ENCODE results near the gene SASH1.
A peak's percentile ranks its signal among the peaks of the same experiment; 100 is the strongest.

SASH1 gene

GRCh38 chr6:148457137-148457842, 114.7 kb downstream of the SASH1 start:
- DNase-seq (ENCODE audit: low read depth in 2 of 2), result no peak

GRCh38 chr6:148457843-148458159, 115.2 kb downstream of the SASH1 start:
- no peak for DNase-seq (ENCODE audit: low read depth in 2 of 2)

- DNase-seq (ENCODE audit: low read depth in 2 of 2), result no peak
Observed at GRCh38 chr6:148459238-148459637, 116.6 kb downstream of the SASH1 start.

GRCh38 chr6:148460876-148461646, 118.4 kb downstream of the SASH1 start:
- no peak for DNase-seq (ENCODE audit: low read depth in 2 of 2)

- no peak for DNase-seq (ENCODE audit: low read depth in 2 of 2)
Observed at GRCh38 chr6:148461986-148462577, 119.4 kb downstream of the SASH1 start.

GRCh38 chr6:148463671-148464070, 121.0 kb downstream of the SASH1 start:
- DNase-seq (ENCODE audit: low read depth in 2 of 2), result no peak

GRCh38 chr6:148464319-148465010, 121.8 kb downstream of the SASH1 start:
- peak; percentile 57 to 63 for DNase-seq (ENCODE audit: low read depth in 2 of 2)

- DNase-seq (ENCODE audit: low read depth in 2 of 2), result no peak
Observed at GRCh38 chr6:148465011-148465335, 122.3 kb downstream of the SASH1 start.

- DNase-seq (ENCODE audit: low read depth in 2 of 2), result no peak
Observed at GRCh38 chr6:148465670-148466069, 123.0 kb downstream of the SASH1 start.

GRCh38 chr6:148466158-148466557, 123.5 kb downstream of the SASH1 start:
- no peak for DNase-seq (ENCODE audit: low read depth in 2 of 2)

- DNase-seq (ENCODE audit: low read depth in 2 of 2), result no peak
Observed at GRCh38 chr6:148467926-148468325, 125.3 kb downstream of the SASH1 start.

GRCh38 chr6:148470156-148470555, 127.5 kb downstream of the SASH1 start:
- DNase-seq (ENCODE audit: low read depth in 2 of 2), result no peak

- DNase-seq (ENCODE audit: low read depth in 2 of 2), result no peak
Observed at GRCh38 chr6:148470606-148471465, 128.2 kb downstream of the SASH1 start.

GRCh38 chr6:148471624-148472159, 129.1 kb downstream of the SASH1 start:
- no peak for DNase-seq (ENCODE audit: low read depth in 2 of 2)

- DNase-seq (ENCODE audit: low read depth in 2 of 2), result no peak
Observed at GRCh38 chr6:148472171-148473105, 129.8 kb downstream of the SASH1 start.

- DNase-seq (ENCODE audit: low read depth in 2 of 2), result no peak
Observed at GRCh38 chr6:148479497-148479896, 136.9 kb downstream of the SASH1 start.

- DNase-seq (ENCODE audit: low read depth in 2 of 2), result no peak
Observed at GRCh38 chr6:148487461-148487860, 144.8 kb downstream of the SASH1 start.

- no peak for DNase-seq (ENCODE audit: low read depth in 2 of 2)
Observed at GRCh38 chr6:148491638-148492251, 149.1 kb downstream of the SASH1 start.

- no peak for DNase-seq (ENCODE audit: low read depth in 2 of 2)
Observed at GRCh38 chr6:148492654-148493290, 150.1 kb downstream of the SASH1 start.
